ENCODE results near the gene KMT5B.

DNA sequence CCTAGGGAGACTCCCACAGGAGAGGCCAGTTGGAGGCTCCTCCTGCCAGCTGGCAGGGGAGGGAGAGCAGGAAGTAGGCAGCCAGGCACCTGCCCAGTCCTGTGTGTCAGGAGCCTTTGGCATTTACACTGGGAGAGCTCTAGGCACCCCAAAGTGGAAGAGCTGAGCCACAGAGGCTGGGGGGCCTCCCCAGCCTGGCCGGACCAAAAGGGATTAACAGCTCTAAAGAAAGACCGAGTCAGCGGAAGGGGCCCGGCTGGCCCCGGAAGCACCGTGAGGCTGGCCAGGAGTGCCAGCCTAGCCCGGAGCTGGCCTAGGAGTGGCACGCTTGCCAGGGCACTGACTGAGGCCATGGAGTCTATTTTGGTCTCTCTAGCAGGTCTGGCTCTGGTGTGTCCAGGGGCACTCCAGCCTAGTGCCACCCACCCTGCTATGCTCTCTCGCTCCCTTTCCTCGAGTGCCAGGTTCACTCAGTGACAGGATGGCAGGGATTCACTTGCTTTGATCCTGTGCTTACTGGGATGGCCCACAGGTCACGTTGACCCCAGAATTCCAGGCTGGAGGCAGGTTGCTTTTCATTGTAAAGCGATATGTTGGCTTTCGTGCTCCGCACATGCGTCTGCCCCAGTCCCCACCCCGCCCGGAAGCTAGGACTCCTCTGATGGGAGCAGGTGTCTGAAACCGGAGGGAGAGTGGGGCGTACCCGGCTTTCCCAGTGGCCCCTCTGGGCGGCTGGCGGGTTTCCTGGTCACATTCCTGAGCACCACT lies 3.3 kb upstream of the KMT5B start:
- TF ChIP-seq, protein P1, sequence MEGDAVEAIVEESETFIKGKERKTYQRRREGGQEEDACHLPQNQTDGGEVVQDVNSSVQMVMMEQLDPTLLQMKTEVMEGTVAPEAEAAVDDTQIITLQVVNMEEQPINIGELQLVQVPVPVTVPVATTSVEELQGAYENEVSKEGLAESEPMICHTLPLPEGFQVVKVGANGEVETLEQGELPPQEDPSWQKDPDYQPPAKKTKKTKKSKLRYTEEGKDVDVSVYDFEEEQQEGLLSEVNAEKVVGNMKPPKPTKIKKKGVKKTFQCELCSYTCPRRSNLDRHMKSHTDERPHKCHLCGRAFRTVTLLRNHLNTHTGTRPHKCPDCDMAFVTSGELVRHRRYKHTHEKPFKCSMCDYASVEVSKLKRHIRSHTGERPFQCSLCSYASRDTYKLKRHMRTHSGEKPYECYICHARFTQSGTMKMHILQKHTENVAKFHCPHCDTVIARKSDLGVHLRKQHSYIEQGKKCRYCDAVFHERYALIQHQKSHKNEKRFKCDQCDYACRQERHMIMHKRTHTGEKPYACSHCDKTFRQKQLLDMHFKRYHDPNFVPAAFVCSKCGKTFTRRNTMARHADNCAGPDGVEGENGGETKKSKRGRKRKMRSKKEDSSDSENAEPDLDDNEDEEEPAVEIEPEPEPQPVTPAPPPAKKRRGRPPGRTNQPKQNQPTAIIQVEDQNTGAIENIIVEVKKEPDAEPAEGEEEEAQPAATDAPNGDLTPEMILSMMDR (IDR thresholded peaks at IDR 0.05): no peak
- TF ChIP-seq POLR2A (IDR thresholded peaks at IDR 0.05) (no peak), EP300 (IDR thresholded peaks at IDR 0.05) (no peak)

Data from sigmoid colon (tissue), 4 donors.